ENCODE measurements around the gene CAPN8.

Gene CAPN8

DNA sequence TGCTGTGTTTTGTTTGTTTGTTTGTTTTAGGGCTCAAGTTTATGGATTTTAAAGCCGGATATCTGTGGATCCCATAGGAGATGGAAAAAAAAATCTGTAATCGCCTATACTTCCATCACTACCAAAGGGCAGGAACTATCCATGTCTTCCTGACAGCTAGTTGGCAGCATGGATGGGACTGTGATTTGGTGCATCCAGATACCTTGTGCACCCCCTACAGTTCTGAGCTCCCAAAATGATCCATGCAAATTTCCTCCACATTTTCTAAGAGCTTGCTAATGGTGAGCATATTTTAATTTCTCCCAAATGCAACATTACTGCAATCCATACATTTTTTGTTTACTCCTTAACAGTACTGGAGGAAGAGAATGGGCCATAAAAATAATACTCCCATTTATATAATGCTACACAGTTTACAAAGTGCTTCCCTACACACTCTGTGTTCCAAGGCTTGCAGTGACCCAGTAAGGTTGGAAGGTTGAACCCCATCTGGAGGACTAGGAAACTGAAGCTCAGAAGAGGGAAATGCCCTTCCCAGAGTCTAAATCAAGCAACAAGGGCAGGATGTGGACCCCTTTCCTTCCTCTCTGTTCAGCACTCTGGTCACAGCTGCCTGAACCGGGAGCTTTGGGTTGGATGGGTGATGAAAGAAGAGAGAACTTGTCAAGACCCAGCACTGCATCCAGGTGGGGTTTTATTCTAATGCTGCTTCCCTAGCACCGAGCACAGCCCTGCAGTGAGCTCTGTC, 48.0 kb downstream of the CAPN8 start:
- no peak for DNase-seq (ENCODE audit: low read depth)

DNA sequence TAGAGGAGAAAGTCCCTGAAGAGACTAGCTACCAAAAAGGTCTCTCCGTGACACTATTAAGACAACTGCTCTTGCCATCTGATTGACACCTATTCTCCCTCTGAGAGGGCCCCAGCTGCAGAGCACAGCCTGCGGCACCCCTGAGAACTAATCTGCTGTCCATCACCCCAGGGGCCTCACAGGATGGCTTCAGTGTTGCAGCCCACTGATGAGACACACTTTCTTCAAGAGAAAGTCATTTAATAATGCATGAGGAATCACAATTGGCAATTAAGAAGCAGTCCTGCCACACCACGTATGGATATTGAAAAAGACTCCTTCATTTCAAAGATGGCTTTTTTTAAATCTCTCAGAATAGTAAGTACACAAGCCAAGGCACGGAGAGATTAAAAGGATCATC, 48.9 kb downstream of the CAPN8 start:
- DNase-seq (ENCODE audit: low read depth): no peak

DNA sequence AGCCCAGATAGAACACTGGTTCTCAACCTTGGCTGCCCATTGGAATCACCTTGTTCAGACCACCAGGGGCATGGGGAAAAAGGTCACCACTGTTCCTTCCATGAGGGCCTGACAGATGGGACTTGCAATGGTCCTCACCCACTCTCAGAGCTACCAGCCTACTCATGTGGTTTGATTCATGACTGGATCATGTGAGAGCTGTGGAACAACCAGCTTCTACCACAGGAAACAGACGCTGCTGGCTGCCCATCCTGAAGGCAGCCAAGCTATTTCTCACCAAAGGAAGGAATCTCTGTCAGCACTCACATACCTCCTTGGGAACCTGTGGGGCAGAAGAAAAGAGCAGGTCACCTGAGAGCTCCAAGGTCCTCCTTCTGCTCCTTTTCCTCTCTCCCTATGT, 53.6 kb downstream of the CAPN8 start:
- no peak for DNase-seq (ENCODE audit: low read depth)

DNA sequence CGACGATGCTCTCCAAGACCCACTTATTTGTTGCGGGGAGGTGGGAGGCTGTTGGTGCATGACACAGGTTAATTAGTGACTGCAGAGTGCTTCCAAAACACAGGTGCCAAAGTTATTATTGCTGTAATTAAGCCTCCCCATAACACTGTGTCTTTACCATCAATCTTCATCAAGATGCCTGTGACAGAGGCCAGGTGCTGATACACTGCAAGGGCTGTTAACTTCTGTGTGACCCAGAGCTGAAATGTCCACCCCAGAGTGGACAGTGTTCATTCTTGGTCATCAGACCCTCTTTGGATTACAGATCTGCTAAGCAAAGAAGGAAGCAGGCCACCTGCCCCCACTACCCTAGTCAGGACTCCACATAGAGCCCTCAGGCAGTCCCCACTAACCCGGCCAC, 55.5 kb downstream of the CAPN8 start:
- DNase-seq (ENCODE audit: low read depth): no peak

DNA sequence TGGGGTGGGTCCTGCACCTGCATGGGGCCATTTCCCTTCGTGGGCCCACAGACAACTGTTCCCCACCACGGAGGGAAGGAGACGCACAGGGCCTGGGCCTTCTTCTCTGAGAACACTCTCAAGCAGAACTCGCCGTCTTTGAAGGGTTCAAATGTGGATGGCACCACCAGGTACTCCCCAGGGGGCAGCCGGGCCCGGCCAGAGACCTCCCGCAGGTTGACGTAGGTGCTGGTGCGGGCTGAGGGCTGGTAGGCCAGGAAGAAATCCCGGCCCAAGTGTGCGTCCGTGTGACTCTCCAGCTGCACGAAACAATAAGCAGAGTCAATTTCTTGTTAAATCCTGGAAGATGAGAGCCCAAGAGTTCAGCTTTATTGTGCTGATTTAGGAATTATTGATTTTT, 56.4 kb downstream of the CAPN8 start:
- DNase-seq (ENCODE audit: low read depth): no peak

DNA sequence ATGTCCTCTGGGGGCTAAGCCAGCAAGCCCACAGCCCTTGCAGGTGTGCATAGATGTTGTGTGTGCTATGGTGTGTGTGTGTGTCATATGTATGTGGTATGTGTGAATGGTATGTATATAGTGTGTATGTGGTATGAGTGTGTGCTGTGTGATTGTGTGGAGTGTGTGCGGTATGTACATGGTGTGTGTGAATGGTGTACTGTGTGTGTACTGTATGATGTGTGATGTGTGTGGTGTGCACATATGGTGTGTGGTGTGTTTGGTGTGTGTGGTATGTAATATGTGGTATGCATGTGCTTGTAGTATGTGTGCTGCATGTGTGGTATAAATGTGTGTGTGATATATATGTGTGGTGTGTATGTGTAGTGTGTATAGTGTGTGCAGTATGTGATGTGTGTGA, 107.0 kb downstream of the CAPN8 start:
- DNase-seq (ENCODE audit: low read depth): no peak

DNA sequence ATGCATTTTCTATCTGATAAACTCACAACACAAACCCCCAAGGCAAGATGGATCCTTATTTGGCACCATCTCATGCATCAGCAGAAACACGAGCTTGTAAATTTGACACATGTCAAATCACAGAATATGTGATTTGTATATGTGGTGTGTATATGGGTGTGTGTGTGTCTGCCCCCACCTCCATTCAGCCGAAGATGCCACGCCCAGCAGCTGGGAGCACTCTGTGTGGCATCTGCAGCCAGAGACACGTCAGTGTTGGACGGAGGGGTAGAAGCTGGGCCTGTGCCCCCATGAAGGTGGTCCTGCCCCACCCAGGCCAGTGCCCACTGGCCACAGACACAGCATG, 108.4 kb downstream of the CAPN8 start:
- no peak for DNase-seq (ENCODE audit: low read depth)

DNA sequence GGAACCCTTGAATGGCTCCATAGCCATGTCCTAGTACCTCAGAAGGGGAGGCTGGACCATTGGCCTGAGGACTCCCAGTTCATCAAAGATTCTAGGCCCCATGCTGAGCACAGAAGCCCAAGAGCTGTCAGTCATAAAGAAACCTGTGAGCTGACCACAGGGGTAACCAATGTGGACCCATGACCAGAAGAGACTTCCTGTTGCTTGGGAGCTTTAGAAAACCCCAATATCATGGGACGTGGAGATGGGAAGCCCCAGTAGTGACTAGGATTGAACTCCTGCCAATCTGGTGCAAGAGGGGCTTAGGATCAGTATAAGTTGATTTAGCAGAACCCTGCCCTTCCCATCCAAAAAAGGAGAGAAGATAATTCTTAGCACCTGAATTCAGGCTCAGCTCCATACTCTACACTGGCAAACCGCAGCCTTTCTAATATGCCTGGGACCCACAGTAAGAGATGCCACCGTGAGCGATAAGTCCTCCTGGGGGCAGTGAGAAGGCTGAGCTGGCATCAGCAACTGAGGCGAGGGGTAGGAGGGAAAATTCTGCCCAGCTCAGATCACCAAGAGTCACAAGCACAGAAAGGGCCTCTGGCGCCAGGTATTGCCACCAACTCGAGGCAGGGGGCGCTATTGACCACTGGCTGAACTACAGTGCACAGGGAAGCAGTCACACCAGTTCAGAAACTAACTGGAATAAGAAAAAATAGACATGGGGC, 108.9 kb downstream of the CAPN8 start:
- no peak for DNase-seq (ENCODE audit: low read depth)

DNA sequence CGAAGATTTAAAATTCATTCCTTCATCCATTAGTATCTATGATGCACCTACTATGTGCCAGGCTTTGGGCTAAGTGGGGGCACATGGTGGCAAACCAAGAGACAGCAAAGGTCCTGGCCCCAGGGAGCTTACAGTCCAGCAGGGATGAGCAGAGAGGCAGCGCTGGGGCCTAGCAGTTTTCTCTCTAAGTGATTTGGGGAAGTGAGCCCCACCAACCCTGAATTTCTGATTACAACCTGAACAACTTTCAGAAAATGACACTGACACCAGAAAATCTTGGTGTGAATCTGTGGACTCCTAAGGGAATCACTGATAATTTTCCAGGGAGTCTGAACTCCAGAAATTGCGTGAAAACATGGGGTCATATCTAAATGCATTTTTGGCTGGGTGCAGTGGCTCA, 111.5 kb downstream of the CAPN8 start:
- no peak for DNase-seq (ENCODE audit: low read depth)

DNA sequence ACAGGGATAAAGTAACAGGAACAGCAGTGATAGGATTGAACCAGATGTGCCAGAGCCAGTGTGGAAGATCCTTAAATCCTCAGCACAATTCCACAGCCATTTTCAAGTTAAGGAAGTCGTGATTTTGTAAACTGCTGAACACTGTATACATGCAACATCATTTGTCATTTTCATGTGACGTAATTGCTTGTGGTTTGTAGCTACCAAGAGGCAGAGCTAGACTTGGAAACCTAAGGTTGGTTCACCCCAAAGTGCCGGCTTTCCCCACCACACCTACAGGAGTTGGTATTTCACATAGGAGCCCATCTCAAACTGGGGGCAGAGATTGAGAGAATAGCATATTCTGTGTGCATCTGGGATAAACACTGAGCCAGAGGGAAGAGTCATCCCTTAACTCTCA, 113.9 kb downstream of the CAPN8 start:
- no peak for DNase-seq (ENCODE audit: low read depth)

DNA sequence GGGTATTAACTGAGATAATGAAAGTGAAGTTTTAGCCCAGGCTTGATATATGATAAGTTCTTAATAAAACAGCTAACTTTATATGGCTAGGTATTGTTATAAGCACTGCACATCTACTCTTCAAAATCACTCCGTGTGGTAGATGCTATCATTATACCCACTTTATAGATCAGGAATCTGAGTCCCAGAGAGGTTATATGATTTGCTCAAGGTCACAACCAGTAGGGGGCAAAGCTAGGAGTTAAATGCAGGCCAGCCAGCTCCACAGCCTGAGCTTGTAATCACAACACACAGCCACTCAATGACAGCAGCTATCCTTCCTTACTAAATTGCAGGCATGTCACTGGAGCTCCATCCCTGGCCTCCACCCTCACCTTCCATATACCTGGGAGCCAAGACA, 115.8 kb downstream of the CAPN8 start:
- no peak for DNase-seq (ENCODE audit: low read depth)

DNA sequence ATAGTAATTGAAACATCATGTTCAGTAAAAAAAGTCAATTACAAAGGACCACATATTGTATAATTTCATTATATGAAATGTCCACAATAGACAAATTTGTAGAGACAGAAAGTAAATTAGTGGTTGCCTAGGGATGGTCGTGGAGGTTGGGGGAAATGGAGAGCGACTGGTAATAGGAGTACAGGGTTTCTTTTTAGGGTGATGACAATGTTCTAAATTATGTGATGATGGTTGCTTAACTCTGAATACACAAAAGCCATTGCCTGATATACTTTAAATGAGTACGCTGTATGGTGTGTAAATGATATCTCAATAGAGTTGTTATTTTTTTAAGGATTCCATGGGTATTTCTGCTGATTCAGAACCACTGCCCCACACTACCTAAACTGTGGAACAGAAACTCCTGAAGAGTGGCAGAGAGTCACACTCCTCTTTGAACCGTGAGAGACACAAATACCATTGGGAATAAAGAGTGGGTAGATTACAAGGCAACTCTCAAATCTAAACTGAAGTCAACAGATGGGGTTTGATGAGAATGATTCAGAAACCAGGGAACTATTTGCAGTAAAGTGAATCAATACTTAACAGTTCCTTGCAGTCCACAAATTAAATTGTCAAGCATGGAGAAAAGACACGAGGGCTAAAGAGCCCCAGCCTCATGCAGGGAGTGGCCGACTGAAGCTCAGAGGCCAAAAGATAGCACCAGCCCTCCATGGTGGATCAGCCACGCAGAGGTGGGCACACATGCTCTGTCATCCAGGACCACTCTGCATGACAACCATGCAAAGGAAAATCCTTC, 118.0 kb downstream of the CAPN8 start:
- no peak for DNase-seq (ENCODE audit: low read depth)

DNA sequence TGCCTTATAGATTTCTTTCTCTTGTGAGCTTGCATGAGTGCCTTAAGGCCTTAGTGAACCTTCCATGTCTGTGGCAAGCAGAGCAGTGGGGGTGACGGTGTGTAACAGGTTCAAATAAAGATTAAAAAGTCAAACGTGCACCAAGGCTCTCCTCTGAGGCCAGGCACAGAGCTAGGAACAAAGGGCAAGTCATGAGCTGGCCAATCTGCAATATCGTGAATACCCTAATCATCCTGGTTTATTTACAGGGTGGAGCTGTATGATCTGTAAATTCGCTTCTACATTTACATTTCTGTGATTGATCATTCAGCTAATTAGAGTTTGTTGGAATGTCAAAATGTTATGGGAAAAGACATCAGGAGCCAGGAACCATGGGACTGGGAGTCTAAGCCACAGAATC, 120.2 kb downstream of the CAPN8 start:
- DNase-seq (ENCODE audit: low read depth): no peak

DNA sequence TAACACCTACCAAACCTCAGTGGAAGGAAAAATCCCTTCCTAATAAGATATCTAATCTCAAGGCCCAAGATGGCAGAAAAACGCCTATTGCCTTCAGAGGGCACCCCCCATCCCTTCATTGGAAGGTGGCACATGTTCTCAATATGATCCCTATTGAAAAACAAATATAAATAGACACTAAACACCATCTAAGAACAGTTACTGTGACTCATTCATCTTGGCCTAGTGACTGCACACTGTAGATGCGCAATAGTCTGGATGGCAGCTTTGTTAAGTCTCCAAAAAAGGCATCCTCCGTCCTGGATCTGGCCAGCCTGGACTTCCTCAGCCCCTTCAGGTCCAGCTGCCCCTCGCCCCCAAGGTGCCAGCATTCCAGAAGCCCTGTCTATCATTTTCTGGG, 121.9 kb downstream of the CAPN8 start:
- no peak for DNase-seq (ENCODE audit: low read depth)

DNA sequence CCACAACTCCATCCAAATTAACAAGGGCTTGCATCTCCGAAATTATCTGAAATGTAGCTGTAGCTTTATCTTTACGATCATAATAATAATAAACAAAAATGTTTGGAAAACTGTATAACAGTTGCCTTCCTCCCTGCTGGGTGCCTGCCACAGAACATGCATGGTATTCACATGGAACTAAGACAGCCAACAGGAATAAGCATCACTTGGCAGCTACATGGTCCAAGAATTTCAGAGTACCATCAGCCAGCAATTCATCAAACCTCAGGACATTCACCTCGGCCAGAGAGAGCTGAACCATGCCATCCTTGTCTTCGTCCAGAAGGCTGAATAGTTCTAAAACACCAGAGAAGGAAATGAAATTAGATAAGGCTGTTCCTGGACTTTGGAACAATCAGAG, 122.7 kb downstream of the CAPN8 start:
- DNase-seq (ENCODE audit: low read depth): no peak

DNA sequence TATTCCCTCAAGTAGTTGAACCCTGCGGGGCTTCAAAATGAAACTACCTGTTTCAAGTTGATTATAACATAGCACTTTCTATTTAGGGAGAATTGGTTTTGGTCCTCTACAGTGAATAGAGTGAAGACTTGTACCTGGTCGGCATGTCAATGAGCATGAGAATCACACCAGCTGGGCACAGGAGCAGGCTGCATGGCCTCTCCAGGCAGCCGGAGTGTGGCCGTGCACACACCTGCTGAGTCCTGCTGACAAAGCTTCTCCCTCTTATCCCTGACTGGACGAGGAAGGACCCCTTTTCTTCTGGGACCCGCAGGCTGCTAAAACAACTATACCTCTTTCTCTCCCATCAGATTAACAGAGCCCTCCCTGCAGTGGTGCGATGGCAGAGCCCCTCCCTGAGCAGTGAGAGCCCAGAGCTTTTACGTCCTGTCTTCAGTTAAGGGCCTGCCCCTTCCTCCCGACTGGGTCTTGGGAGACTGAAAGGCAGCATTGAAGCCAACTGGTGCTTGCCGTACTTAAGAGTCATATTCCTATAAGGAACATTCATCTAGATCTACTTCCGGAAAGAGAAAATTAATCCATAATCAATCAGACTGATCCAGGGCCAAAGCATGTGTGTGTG, 124.9 kb downstream of the CAPN8 start:
- no peak for DNase-seq (ENCODE audit: low read depth)

DNA sequence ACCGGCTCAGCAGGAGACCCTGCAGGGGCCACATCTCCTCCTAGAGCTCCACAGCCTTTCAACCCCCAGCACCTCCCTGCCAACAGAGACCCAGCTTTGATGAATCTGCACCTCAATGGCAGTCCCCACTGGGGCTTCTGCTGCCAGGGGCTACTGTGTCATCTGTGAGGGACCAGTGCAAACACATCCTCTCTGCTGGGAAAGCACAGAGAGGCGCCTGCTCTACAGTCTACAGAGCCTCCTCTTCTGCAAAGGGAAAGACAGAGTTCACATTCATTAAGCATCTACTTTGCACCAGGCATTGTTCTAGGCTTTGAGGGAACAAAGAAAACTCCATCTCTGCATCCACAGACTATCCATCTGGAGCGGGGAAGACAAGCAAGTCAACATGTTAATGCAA, 125.8 kb downstream of the CAPN8 start:
- no peak for DNase-seq (ENCODE audit: low read depth)

DNA sequence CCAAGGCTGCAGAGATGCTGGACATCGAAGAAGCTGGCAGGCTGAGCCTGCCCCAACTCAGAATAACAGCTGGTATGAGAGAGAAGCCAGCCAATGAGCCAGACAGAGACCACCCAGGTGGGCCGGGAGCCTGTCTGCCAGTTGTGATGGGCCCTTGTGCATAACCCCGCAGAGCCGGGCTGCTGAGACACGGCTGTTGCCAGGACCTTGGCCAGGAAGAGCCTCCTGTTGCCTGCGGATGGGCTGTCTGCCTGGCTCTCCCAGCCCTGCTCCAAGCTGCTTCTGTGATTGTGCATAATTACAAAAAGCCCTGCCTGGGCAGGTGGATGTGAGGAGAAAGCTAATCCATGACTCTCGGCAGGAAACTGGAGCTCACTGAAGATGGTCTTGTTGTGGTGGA, 126.5 kb downstream of the CAPN8 start:
- no peak for DNase-seq (ENCODE audit: low read depth)

DNA sequence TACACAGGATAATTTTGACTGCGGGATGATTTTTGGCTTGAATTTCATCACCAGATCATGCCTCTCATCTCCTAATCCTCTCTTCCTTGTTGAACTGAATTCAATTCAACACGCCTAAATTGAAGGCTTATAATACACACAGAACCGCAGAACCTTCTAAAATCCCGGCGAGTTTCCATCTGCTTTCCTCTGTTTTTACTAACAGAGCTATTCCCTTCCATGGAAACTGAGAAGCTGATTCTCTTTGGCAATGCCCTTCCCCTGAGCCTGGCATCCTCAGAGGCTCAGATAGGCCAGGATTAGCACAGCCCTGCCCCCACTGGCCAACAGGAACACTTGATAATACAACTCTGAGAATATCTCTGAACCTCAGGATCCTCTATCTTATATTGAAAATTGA, 130.2 kb downstream of the CAPN8 start:
- DNase-seq (ENCODE audit: low read depth): no peak

DNA sequence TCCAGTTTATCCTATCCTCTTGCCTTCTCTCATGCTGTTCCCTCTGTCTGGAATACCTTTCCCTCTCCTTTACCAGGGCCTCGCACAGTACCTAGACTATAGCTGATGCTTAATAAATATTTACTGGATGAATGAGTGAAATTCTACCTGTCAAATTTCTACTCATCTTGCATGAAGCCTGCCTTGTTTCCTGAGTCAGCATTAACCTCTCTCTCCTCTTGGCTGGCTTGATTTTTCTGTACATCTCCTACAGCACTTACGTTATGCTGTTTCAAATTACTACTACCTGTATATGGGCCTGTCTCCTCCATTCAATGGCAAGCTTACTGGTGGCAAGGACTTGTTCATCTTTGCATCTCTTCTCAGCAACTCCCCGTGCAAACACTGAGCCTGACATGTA, 130.8 kb downstream of the CAPN8 start:
- no peak for DNase-seq (ENCODE audit: low read depth)

DNA sequence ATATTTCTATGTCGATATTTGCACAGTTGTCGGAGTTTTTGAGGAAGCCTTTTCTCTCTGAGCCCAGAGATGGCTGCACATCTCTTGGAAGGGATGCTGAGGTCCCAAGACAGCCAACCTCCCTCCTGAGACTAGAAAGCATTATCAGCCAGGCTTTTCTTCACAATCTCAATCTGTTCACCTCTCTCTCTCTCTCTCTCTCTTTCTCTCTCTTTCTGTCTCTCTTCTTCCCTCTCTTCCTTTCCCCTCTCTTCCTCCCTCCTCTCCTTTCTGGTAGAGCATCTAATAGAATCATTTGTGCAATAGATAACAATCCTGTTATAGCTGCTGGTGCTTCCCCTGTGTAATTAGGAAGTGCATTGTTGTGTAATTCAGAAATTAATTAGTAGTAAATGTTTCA, 131.8 kb downstream of the CAPN8 start:
- no peak for DNase-seq (ENCODE audit: low read depth)

DNA sequence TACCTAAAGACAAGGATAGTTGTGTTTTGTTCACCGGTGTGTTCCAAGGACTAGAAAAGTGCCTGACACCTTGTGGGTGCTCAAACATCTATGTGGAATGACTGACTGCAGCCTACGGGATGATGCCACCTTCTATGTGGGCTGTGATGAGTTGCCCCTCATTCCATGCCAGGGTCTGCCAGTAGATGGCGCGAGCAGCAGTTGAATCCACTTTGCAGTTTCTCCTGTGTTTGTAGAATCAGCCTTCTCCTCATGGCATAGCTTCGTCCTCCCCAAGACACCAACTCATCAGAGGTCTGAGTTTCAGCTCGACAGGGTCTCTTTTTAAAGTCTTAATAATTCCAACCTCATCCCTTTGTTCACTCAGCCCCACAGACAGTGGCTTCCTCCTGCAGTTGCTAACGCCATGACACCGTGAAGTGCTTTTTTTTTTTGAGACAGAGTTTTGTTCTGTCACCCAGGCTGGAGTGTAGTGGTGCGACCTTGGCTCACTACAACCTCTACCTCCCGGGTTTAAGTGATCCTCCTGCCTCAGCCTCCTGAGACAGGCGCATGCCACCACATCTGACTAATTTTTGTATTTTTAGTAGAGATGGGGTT, 133.7 kb downstream of the CAPN8 start:
- DNase-seq (ENCODE audit: low read depth): no peak
